A549 (cell line): ENCODE measurements around the gene MAMSTR.

ENCODE experiments used
- CBX8 ChIP-seq: fragments of 200-600 bp; sonication (generic); IDR thresholded peaks from 2 replicates; pipeline ENCODE4 v1.6.1; 2016
- CEBPB ChIP-seq, 2 experiments: fragments of >200 bp in 1 of 2; sonication (Bioruptor Twin) in 1 of 2; formaldehyde crosslinking in 1 of 2; IDR thresholded peaks; 2 replicates each; pipeline ENCODE4 v1.6.1; 2012 to 2016
- CTCF ChIP-seq: fragments of >200 bp; sonication (Bioruptor Twin); formaldehyde crosslinking; IDR thresholded peaks from 3 replicates; pipeline ENCODE4 v1.5.1; 2016
- POLR2A ChIP-seq: IDR thresholded peaks from 2 replicates; pipeline ENCODE4 v1.6.1; 2012; ENCODE audit warnings: mild to moderate bottlenecking, low read length
- RFX5 ChIP-seq: fragments of 450-650 bp; IDR thresholded peaks from 2 replicates; pipeline ENCODE4 v1.7.1; 2014; ENCODE audit warnings: antibody characterized with exemption, mild to moderate bottlenecking, moderate library complexity

- no peak for TF ChIP-seq CEBPB (IDR thresholded peaks at IDR 0.05)
- TF ChIP-seq CTCF = no peak
- no peak for TF ChIP-seq RFX5
- TF ChIP-seq POLR2A = no peak
- TF ChIP-seq CBX8 = no peak
Observed at GRCh38 chr19:48757741-48758144, 38.2 kb upstream of the MAMSTR start.
